Measurements from ENCODE around the gene DDX46. TPM values are rescaled to one million over a fixed set of nuclear protein-coding genes. Genes with fewer than 3 reads are reported as not detected.
"Not testable (repeated sequence)": the region's sequence is repeated elsewhere in the genome, so short reads cannot be mapped to it uniquely, and the experiment has no call there.

Gene DDX46
- total and polyA plus RNA-seq, 2 experiments from 2014 or later: 16.9 to 19.6 TPM

- no peaks in the 10 kb centered on the region for H3K27me3 ChIP-seq (replicated peaks; ENCODE audit: insufficient read depth)
- in situ Hi-C loops (cut with MboI): no loop called here
- no peak overlapping the region for H3K4me3 ChIP-seq
- no peak overlapping the region for H3K4me2 ChIP-seq (ENCODE audit: unreplicated experiment)
- WGBS, 2 experiments (ENCODE audit: low coverage in 1 of 2, low lambda C conversion rate in 2 of 2, missing lambda C conversion rate in 2 of 2): 82 to 86% methylated on average over 3 of the region's 3 CpGs
- peaks cover 4% of the 10 kb centered on the region; the same call in 1 of the 2 replicates for H3F3A ChIP-seq (ENCODE audit: insufficient read depth)
- peaks cover 17% of the 10 kb centered on the region for H3K36me3 ChIP-seq (ENCODE audit: low read depth)
- no peak for DNase-seq
- H3K9ac ChIP-seq: no peak overlapping the region
- H4K20me1 ChIP-seq (ENCODE audit: insufficient read depth): no peaks in the 10 kb centered on the region
- 0 out of 2 replicates have a peak, but pooled peaks cover 5% of the 10 kb centered on the region for H3K79me2 ChIP-seq (ENCODE audit: insufficient read depth)
- no peaks in the 10 kb centered on the region for H3K4me1 ChIP-seq (ENCODE audit: insufficient read depth)
- no peak overlapping the region for H3K27ac ChIP-seq
- H3K9me3 ChIP-seq (ENCODE audit: low read depth): no peaks in the 10 kb centered on the region
- no peak for TF ChIP-seq EZH2 (IDR thresholded peaks at IDR 0.05; ENCODE audit: insufficient read depth, poor library complexity, severe bottlenecking)
- TF ChIP-seq EZH2phosphoT487 (IDR thresholded peaks at IDR 0.05; ENCODE audit: insufficient read depth, low read depth): no peak
- H2AFZ ChIP-seq: no peak overlapping the region
- no peaks in the 10 kb centered on the region for H3K9me2 ChIP-seq (ENCODE audit: insufficient read depth)
These were observed 9.2 kb upstream of the DDX46 start for GRCh38 chr5:134749415-134749814.

DNA sequence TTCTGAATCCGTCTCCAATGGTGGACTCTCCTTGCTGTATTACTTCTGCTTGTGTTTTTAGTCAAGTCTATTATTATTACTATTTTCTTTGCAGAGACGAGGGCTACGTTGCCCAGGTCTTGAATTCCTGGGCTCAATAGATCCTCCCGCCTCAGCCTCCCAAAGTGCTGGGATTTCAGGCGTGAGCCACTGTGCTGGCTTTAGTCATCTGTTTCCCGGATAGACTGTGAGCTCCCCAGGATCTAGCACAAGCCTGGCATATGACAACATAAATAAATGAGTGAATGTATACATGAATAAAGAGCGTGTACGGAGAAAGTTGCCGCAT is 439 bp upstream of the DDX46 start:
- H3K27ac ChIP-seq: peak overlapping the region; percentile 63
- no peaks in the 10 kb centered on the region for H3K36me3 ChIP-seq (ENCODE audit: low read depth)
- peak overlapping the region; percentile 94 for H3K4me3 ChIP-seq
- H4K20me1 ChIP-seq (ENCODE audit: insufficient read depth): no peaks in the 10 kb centered on the region
- H3K9me3 ChIP-seq (ENCODE audit: low read depth): no peaks in the 10 kb centered on the region
- no peak for TF ChIP-seq EZH2phosphoT487 (IDR thresholded peaks at IDR 0.05; ENCODE audit: insufficient read depth, low read depth)
- no peak for TF ChIP-seq EZH2 (IDR thresholded peaks at IDR 0.05; ENCODE audit: insufficient read depth, poor library complexity, severe bottlenecking)
- 0 out of 2 replicates have a peak, but pooled peaks cover 14% of the 10 kb centered on the region for H3F3A ChIP-seq (ENCODE audit: insufficient read depth)
- peak overlapping the region; percentile 95 for H3K4me2 ChIP-seq (ENCODE audit: unreplicated experiment)
- H3K79me2 ChIP-seq (ENCODE audit: insufficient read depth): peaks cover 46% of the 10 kb centered on the region
- no peak for DNase-seq
- 31 to 32% methylated on average over 9 of the region's 9 CpGs for WGBS, 2 experiments (ENCODE audit: low coverage in 1 of 2, low lambda C conversion rate in 2 of 2, missing lambda C conversion rate in 2 of 2)
- peak overlapping the region; percentile 88 for H3K9ac ChIP-seq
- in situ Hi-C loops (cut with MboI): no loop called here
- no peaks in the 10 kb centered on the region for H3K9me2 ChIP-seq (ENCODE audit: insufficient read depth)
- peaks cover 12% of the 10 kb centered on the region for H3K4me1 ChIP-seq (ENCODE audit: insufficient read depth)
- H2AFZ ChIP-seq: peak overlapping the region; percentile 99
- H3K27me3 ChIP-seq (replicated peaks; ENCODE audit: insufficient read depth): no peaks in the 10 kb centered on the region

DNA sequence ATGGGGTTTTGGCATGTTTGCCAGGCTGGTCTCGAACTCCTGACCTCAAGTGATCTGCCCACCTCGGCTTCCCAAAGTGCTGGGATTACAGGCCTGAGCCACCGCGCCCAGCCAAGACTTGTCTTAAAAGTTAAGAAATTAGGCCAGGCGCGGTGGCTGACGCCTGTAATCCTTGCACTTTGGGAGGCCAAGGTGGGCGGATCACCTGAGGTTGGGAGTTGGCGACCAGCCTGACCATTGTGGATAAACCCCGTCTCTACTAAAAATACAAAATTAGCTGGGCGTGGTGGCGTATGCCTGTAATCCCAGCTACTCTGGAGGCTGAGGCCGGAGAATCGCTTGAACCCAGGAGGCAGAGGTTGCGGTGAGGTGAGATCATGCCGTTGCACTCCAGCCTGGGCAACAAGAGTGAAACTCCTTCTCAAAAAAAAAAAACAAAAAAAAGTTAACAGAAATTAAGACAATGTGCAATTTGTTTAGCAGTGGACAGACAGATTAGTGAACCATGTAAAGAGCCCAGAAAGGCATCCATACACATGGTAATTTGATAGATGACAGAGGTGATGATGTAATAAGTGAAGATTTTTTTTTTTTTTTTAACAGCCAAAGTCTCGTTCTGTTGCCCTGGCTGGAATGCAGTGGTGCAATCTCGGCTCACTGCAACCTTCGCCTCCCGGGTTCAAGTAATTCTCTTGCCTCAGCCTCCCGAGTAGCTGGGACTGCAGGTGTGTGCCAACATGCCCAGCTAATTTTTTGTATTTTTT is 9.1 kb downstream of the DDX46 start:
- H3K4me3 ChIP-seq; H3K9me2 ChIP-seq (ENCODE audit: insufficient read depth); in situ Hi-C loops (cut with MboI); H3K27me3 ChIP-seq (replicated peaks; ENCODE audit: insufficient read depth); H3K4me1 ChIP-seq (ENCODE audit: insufficient read depth); H3K9me3 ChIP-seq (ENCODE audit: low read depth); H4K20me1 ChIP-seq (ENCODE audit: insufficient read depth); H3K9ac ChIP-seq; H3K27ac ChIP-seq; H3F3A ChIP-seq (ENCODE audit: insufficient read depth); H2AFZ ChIP-seq; H3K4me2 ChIP-seq (ENCODE audit: unreplicated experiment): not testable (repeated sequence)
- WGBS, 2 experiments (ENCODE audit: low coverage in 1 of 2, low lambda C conversion rate in 2 of 2, missing lambda C conversion rate in 2 of 2): 92 to 93% methylated on average over 21 of the region's 21 CpGs
- peaks cover 41% of the 10 kb centered on the region for H3K79me2 ChIP-seq (ENCODE audit: insufficient read depth)
- DNase-seq: peak; percentile 5
- peaks cover 52% of the 10 kb centered on the region for H3K36me3 ChIP-seq (ENCODE audit: low read depth)

DNA sequence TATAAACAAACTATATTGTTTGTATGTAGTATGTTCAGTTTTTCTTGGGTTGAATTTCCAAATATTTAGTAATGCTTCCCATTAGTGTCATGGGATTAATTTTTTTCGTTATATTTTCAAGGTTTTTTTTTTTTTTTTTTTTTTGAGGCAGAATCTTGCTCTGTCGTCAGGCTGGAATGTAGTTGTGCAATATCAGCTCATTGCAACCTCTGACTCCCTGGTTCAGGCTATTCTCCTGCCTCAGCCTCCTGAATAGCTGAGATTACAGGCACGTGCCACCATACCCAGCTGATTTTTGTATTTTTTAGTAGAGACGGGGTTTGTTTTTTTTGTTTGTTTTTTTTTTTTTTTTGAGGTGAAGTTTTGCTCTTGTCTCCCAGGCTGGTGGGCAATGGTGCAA is 10.6 kb downstream of the DDX46 start:
- Histone ChIP-seq H3K4me1 (ENCODE audit: insufficient read depth) (no peaks in the 10 kb centered on the region), H3K36me3 (ENCODE audit: low read depth) (peaks cover 62% of the 10 kb centered on the region), H2AFZ (no peak overlapping the region), H3K9me3 (ENCODE audit: low read depth) (no peaks in the 10 kb centered on the region), H3K9me2 (ENCODE audit: insufficient read depth) (no peaks in the 10 kb centered on the region), H3K4me3 (no peak overlapping the region), H3F3A (ENCODE audit: insufficient read depth) (0 out of 2 replicates have a peak, but pooled peaks cover 5% of the 10 kb centered on the region), H3K27me3 (replicated peaks; ENCODE audit: insufficient read depth) (no peaks in the 10 kb centered on the region), H3K9ac (no peak overlapping the region), H3K79me2 (ENCODE audit: insufficient read depth) (peaks cover 26% of the 10 kb centered on the region), H3K27ac (no peak overlapping the region), H4K20me1 (ENCODE audit: insufficient read depth) (no peaks in the 10 kb centered on the region), H3K4me2 (ENCODE audit: unreplicated experiment) (no peak overlapping the region)
- 55 to 64% methylated on average over 4 of the region's 4 CpGs for WGBS, 2 experiments (ENCODE audit: low coverage in 1 of 2, low lambda C conversion rate in 2 of 2, missing lambda C conversion rate in 2 of 2)
- TF ChIP-seq EZH2 (IDR thresholded peaks at IDR 0.05; ENCODE audit: insufficient read depth, poor library complexity, severe bottlenecking): no peak
- no peak for TF ChIP-seq EZH2phosphoT487 (IDR thresholded peaks at IDR 0.05; ENCODE audit: insufficient read depth, low read depth)
- in situ Hi-C loops (cut with MboI): no loop called here
- peak; percentile 56 for DNase-seq
